WTC11 (cell line): ENCODE measurements around the gene RMRP.

Experiments used
- CBFB ChIP-seq: sonication (generic); formaldehyde crosslinking; IDR thresholded peaks from 2 replicates; pipeline ENCODE4 v1.8.1; 2022; ENCODE audit warnings: mild to moderate bottlenecking, low read depth, missing genetic modification reagents
- CREB1 ChIP-seq: sonication (generic); formaldehyde crosslinking; IDR thresholded peaks from 2 replicates; pipeline ENCODE4 v1.8.0; 2023; ENCODE audit warnings: mild to moderate bottlenecking, missing genetic modification reagents
- CTCF ChIP-seq: fragments of 200-600 bp; IDR thresholded peaks from 2 replicates; pipeline ENCODE4 v1.8.0; 2022; ENCODE audit warnings: antibody characterized with exemption
- FOXJ3 ChIP-seq: sonication (generic); formaldehyde crosslinking; IDR thresholded peaks from 2 replicates; pipeline ENCODE4 v1.9.0; 2021; ENCODE audit warnings: missing genetic modification reagents, mild to moderate bottlenecking, borderline replicate concordance
- JAZF1 ChIP-seq: fragments of 250-450 bp; sonication (Bioruptor Pico); IDR thresholded peaks from 2 replicates; pipeline ENCODE4 v1.9.0; 2021; ENCODE audit warnings: moderate library complexity, mild to moderate bottlenecking, inconsistent platforms
- JUN ChIP-seq: sonication (generic); formaldehyde crosslinking; IDR thresholded peaks from 2 replicates; pipeline ENCODE4 v1.8.0; 2023; ENCODE audit warnings: mild to moderate bottlenecking, missing genetic modification reagents
- PRDM15 ChIP-seq: sonication (generic); formaldehyde crosslinking; IDR thresholded peaks from 2 replicates; pipeline ENCODE4 v1.8.0; 2022; ENCODE audit warnings: missing genetic modification reagents
- USF2 ChIP-seq: sonication (generic); formaldehyde crosslinking; IDR thresholded peaks from 2 replicates; pipeline ENCODE4 v1.8.1; 2023; ENCODE audit warnings: mild to moderate bottlenecking, missing genetic modification reagents, moderate library complexity
- ZNF281 ChIP-seq: sonication (generic); formaldehyde crosslinking; IDR thresholded peaks from 2 replicates; pipeline ENCODE4 v1.8.0; 2023; ENCODE audit warnings: mild to moderate bottlenecking, missing genetic modification reagents
- ZNF396 ChIP-seq: fragments of 250-450 bp; sonication (Bioruptor Pico); IDR thresholded peaks from 2 replicates; pipeline ENCODE4 v1.8.0; 2021; ENCODE audit warnings: mild to moderate bottlenecking, moderate library complexity, borderline replicate concordance
- ZNF532 ChIP-seq: fragments of 250-450 bp; sonication (Bioruptor Pico); IDR thresholded peaks from 2 replicates; pipeline ENCODE4 v1.9.0; 2021; ENCODE audit warnings: mild to moderate bottlenecking, borderline replicate concordance
- ZSCAN18 ChIP-seq: fragments of 250-450 bp; sonication (Bioruptor Pico); IDR thresholded peaks from 2 replicates; pipeline ENCODE4 v2.1.2; 2022; ENCODE audit warnings: mild to moderate bottlenecking, moderate library complexity

- TF ChIP-seq PRDM15 (no peak), CTCF (no peak), CBFB (CRISPR knock-in tag) (no peak), JUN (CRISPR knock-in tag) (no peak), FOXJ3 (CRISPR knock-in tag) (no peak), JAZF1 (no peak), ZNF281 (CRISPR knock-in tag) (no peak), ZNF532 (CRISPR knock-in tag) (no peak), USF2 (CRISPR knock-in tag) (no peak), ZSCAN18 (CRISPR knock-in tag) (no peak), CREB1 (CRISPR knock-in tag) (no peak), ZNF396 (CRISPR knock-in tag) (no peak)
These were observed 11.7 kb upstream of the RMRP start for GRCh38 chr9:35669331-35670145.
